HEK293 (cell line): ENCODE measurements around the gene AXDND1.

ENCODE experiments used
- CTCF ChIA-PET: fragments of 350-600 bp; formaldehyde crosslinking; extraction: SDS; loops from one replicate; lab custom pipeline; 2021; ENCODE audit warnings: antibody characterized with exemption; lab: Yijun Ruan, JAX
- POLR2A ChIA-PET: fragments of 300-600 bp; formaldehyde crosslinking; extraction: SDS; loops from one replicate; lab custom pipeline; 2020; ENCODE audit warnings: antibody characterized with exemption, inconsistent platforms; lab: Yijun Ruan, JAX
- H3K27ac ChIP-seq: fragments of 200-500 bp; sonication (Bioruptor generic); 2 replicates; pipeline ENCODE4 v1.5.1; 2014; ENCODE audit warnings: low read depth, low read length, control low read depth, inconsistent platforms; ENCODE audit errors: extremely low read depth
- H3K36me3 ChIP-seq, 2 experiments: fragments of 200-500 bp in 1 of 2; sonication (Bioruptor generic) in 1 of 2; 1 replicate in 1 of 2; 2 replicates in 1 of 2; pipeline ENCODE4 v1.5.1; 2014 to 2017; ENCODE audit warnings: inconsistent platforms in 2 of 2, low read length in 2 of 2; ENCODE audit not compliant: control insufficient read depth in 2 of 2, insufficient read depth in 1 of 2
- H3K4me1 ChIP-seq: fragments of 200-500 bp; sonication (Bioruptor generic); 2 replicates; pipeline ENCODE4 v1.5.1; 2014; ENCODE audit warnings: mild to moderate bottlenecking, low read length, inconsistent platforms; ENCODE audit not compliant: control insufficient read depth, insufficient read depth
- H3K4me3 ChIP-seq: 2 replicates; pipeline ENCODE4 v1.5.1; 2011; ENCODE audit warnings: low read depth, mild to moderate bottlenecking, control low read depth, low read length, moderate library complexity
- H3K9me3 ChIP-seq: fragments of 200-500 bp; sonication (Bioruptor generic); 2 replicates; pipeline ENCODE4 v1.5.1; 2014; ENCODE audit warnings: low read depth, low read length, inconsistent platforms; ENCODE audit not compliant: control insufficient read depth, insufficient read depth
- ELK4 ChIP-seq: IDR thresholded peaks from 2 replicates; pipeline ENCODE4 v1.6.1; 2011; ENCODE audit warnings: mild to moderate bottlenecking, low read depth, low read length, borderline replicate concordance
- GLI4 ChIP-seq: fragments of 450-650 bp; formaldehyde crosslinking; IDR thresholded peaks from 2 replicates; pipeline ENCODE4 v1.5.1; 2016; ENCODE audit warnings: missing biosample characterization, missing genetic modification characterization
- HOXD13 ChIP-seq: sonication (generic); formaldehyde crosslinking; IDR thresholded peaks from 2 replicates; pipeline ENCODE4 v1.8.0; 2022; ENCODE audit warnings: missing genetic modification reagents, borderline replicate concordance
- KLF1 ChIP-seq: fragments of 450-650 bp; formaldehyde crosslinking; IDR thresholded peaks from 2 replicates; pipeline ENCODE4 v1.5.1; 2016; ENCODE audit warnings: missing biosample characterization, missing genetic modification characterization
- KLF16 ChIP-seq: fragments of 450-650 bp; formaldehyde crosslinking; IDR thresholded peaks from 2 replicates; pipeline ENCODE4 v1.5.1; 2017; ENCODE audit warnings: missing biosample characterization, missing genetic modification characterization
- OVOL3 ChIP-seq: fragments of 450-650 bp; formaldehyde crosslinking; IDR thresholded peaks from 2 replicates; pipeline ENCODE4 v1.5.1; 2016; ENCODE audit warnings: missing biosample characterization, missing genetic modification characterization
- TCF7L2 ChIP-seq: IDR thresholded peaks from 2 replicates; pipeline ENCODE4 v1.6.1; 2011; ENCODE audit warnings: low read depth, mild to moderate bottlenecking, inconsistent platforms, low read length, moderate library complexity, borderline replicate concordance
- YY2 ChIP-seq: fragments of 450-650 bp; formaldehyde crosslinking; IDR thresholded peaks from 2 replicates; pipeline ENCODE4 v1.5.1; 2016; ENCODE audit warnings: missing biosample characterization, missing genetic modification characterization
- ZBTB7A ChIP-seq: fragments of 450-650 bp; formaldehyde crosslinking; IDR thresholded peaks from 2 replicates; pipeline ENCODE4 v1.5.1; 2016; ENCODE audit warnings: low read depth, missing biosample characterization, missing genetic modification characterization
- ZIC2 ChIP-seq: fragments of 450-650 bp; formaldehyde crosslinking; IDR thresholded peaks from 2 replicates; pipeline ENCODE4 v1.5.1; 2016; ENCODE audit warnings: missing biosample characterization, missing genetic modification characterization
- ZNF280C ChIP-seq: fragments of 450-650 bp; formaldehyde crosslinking; IDR thresholded peaks from 2 replicates; pipeline ENCODE4 v1.5.1; 2016; ENCODE audit warnings: missing biosample characterization, missing genetic modification characterization
- ZNF391 ChIP-seq: fragments of 450-650 bp; formaldehyde crosslinking; IDR thresholded peaks from 2 replicates; pipeline ENCODE4 v1.5.1; 2016; ENCODE audit warnings: low read depth, missing biosample characterization, missing genetic modification characterization, borderline replicate concordance
- ZNF529 ChIP-seq: fragments of 450-650 bp; formaldehyde crosslinking; IDR thresholded peaks from 2 replicates; pipeline ENCODE4 v1.5.1; 2017; ENCODE audit warnings: missing genetic modification characterization, missing biosample characterization; ENCODE audit not compliant: insufficient replicate concordance
- ZNF544 ChIP-seq: fragments of 450-650 bp; formaldehyde crosslinking; IDR thresholded peaks from 2 replicates; pipeline ENCODE4 v1.5.0; 2017; ENCODE audit warnings: missing biosample characterization, missing genetic modification characterization
- ZNF549 ChIP-seq: fragments of 450-650 bp; IDR thresholded peaks from 2 replicates; pipeline ENCODE4 v1.5.1; 2018; ENCODE audit warnings: missing biosample characterization, missing genetic modification characterization, mild to moderate bottlenecking, inconsistent platforms, moderate library complexity
- ZNF621 ChIP-seq: fragments of 450-650 bp; formaldehyde crosslinking; IDR thresholded peaks from 2 replicates; pipeline ENCODE4 v1.5.1; 2017; ENCODE audit warnings: missing biosample characterization, missing genetic modification characterization
- ZNF704 ChIP-seq: fragments of 450-650 bp; formaldehyde crosslinking; IDR thresholded peaks from 2 replicates; pipeline ENCODE4 v1.5.1; 2016; ENCODE audit warnings: missing biosample characterization, missing genetic modification characterization
- ZSCAN23 ChIP-seq: fragments of 450-650 bp; formaldehyde crosslinking; IDR thresholded peaks from 2 replicates; pipeline ENCODE4 v1.5.1; 2016; ENCODE audit warnings: missing biosample characterization, missing genetic modification characterization
- TF ChIP-seq, protein P1 (sequence below): fragments of 450-650 bp; formaldehyde crosslinking; IDR thresholded peaks from 2 replicates; pipeline ENCODE4 v1.5.1; 2017; ENCODE audit warnings: missing biosample characterization, missing genetic modification characterization
- TF ChIP-seq, protein P2 (sequence below): fragments of 450-650 bp; formaldehyde crosslinking; IDR thresholded peaks from 2 replicates; pipeline ENCODE4 v1.5.1; 2017; ENCODE audit warnings: missing biosample characterization, missing genetic modification characterization

AXDND1 gene

DNA sequence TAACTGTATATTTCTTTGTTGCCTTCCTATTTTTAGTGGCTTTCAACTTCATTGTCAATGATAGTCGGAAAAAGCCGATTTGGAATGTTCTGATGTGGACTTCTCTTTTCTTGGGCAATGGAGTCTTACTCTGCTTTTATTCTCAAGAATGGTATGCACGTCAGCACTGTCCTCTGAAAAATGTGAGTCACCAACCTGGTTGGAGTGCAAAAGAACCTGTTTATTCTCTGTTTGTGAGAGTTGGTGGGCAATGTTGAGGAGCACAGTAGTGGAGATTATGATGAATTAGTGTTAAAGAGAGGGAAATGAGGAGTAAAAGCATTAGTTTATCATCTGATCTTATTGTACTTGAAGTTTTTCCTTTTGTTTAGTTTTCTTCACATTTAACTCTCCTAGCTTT lies 14.5 kb upstream of the AXDND1 start:
- no peaks in the 10 kb centered on the region for H3K9me3 ChIP-seq
- no peak for TF ChIP-seq OVOL3 (tag by site-specific recombination)
- no peak for TF ChIP-seq KLF1
- no peak for TF ChIP-seq ZBTB7A (tag by site-specific recombination)
- TF ChIP-seq TCF7L2: no peak
- TF ChIP-seq ZSCAN23 (tag by site-specific recombination): no peak
- TF ChIP-seq KLF16 (tag by site-specific recombination): no peak
- no peak for TF ChIP-seq YY2 (tag by site-specific recombination)
- TF ChIP-seq, protein P1, sequence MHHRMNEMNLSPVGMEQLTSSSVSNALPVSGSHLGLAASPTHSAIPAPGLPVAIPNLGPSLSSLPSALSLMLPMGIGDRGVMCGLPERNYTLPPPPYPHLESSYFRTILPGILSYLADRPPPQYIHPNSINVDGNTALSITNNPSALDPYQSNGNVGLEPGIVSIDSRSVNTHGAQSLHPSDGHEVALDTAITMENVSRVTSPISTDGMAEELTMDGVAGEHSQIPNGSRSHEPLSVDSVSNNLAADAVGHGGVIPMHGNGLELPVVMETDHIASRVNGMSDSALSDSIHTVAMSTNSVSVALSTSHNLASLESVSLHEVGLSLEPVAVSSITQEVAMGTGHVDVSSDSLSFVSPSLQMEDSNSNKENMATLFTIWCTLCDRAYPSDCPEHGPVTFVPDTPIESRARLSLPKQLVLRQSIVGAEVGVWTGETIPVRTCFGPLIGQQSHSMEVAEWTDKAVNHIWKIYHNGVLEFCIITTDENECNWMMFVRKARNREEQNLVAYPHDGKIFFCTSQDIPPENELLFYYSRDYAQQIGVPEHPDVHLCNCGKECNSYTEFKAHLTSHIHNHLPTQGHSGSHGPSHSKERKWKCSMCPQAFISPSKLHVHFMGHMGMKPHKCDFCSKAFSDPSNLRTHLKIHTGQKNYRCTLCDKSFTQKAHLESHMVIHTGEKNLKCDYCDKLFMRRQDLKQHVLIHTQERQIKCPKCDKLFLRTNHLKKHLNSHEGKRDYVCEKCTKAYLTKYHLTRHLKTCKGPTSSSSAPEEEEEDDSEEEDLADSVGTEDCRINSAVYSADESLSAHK: no peak
- no peak for TF ChIP-seq ZNF704 (tag by site-specific recombination)
- TF ChIP-seq ZNF529 (tag by site-specific recombination): no peak
- TF ChIP-seq ZNF544 (tag by site-specific recombination): no peak
- TF ChIP-seq ELK4: no peak
- TF ChIP-seq, protein P2, sequence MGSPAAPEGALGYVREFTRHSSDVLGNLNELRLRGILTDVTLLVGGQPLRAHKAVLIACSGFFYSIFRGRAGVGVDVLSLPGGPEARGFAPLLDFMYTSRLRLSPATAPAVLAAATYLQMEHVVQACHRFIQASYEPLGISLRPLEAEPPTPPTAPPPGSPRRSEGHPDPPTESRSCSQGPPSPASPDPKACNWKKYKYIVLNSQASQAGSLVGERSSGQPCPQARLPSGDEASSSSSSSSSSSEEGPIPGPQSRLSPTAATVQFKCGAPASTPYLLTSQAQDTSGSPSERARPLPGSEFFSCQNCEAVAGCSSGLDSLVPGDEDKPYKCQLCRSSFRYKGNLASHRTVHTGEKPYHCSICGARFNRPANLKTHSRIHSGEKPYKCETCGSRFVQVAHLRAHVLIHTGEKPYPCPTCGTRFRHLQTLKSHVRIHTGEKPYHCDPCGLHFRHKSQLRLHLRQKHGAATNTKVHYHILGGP (tag by site-specific recombination): no peak
- TF ChIP-seq ZNF549 (tag by site-specific recombination): no peak
- TF ChIP-seq ZNF391: no peak
- TF ChIP-seq GLI4: no peak
- no peak for TF ChIP-seq ZNF280C
- no peak for TF ChIP-seq ZNF621 (tag by site-specific recombination)
- TF ChIP-seq HOXD13: no peak
- TF ChIP-seq ZIC2 (tag by site-specific recombination): no peak
- no peak overlapping the region for H3K27ac ChIP-seq
- peaks cover 13 to 54% of the 10 kb centered on the region in 2 experiments for H3K36me3 ChIP-seq
- POLR2A ChIA-PET: no interaction called here
- H3K4me3 ChIP-seq: no peak overlapping the region
- CTCF ChIA-PET: interaction anchor here (1.3 kb wide), 1 partner anchor 19 kb away, joined by 3 read pairs; no protein-coding TSS in a partner anchor
- no peaks in the 10 kb centered on the region for H3K4me1 ChIP-seq
